K562 (cell line): ENCODE measurements around the gene KRTAP5-11.

Experiments used
- ARID4B ChIP-seq: sonication (generic); formaldehyde crosslinking; IDR thresholded peaks from 2 replicates; pipeline ENCODE4 v1.8.0; 2022; ENCODE audit warnings: mild to moderate bottlenecking, missing genetic modification reagents
- POLR2AphosphoS5 ChIP-seq: IDR thresholded peaks from 2 replicates; pipeline ENCODE4 v1.6.1; 2011; ENCODE audit warnings: mild to moderate bottlenecking, low read depth, low read length, moderate library complexity; ENCODE audit not compliant: control insufficient read depth, insufficient read depth

- TF ChIP-seq POLR2AphosphoS5: no peak
- no peak for TF ChIP-seq ARID4B (CRISPR knock-in tag)
Observed at GRCh38 chr11:71558996-71559395, 23.7 kb downstream of the KRTAP5-11 start.
